Suprapubic skin (tissue), 4 donors: Measurements from ENCODE around the gene ITPKC. TPM values are rescaled to one million over a fixed set of nuclear protein-coding genes. Genes with fewer than 3 reads are reported as not detected.

Experiments used
- DNase-seq, 2 donors: peaks; one replicate each; pipeline ENCODE4 v3.0.0-alpha.2; 2019; ENCODE audit warnings: low spot score in 2 of 2
- H3K27ac ChIP-seq: fragments of 200-600 bp; sonication (generic); one replicate; pipeline ENCODE4 v1.5.1; 2019
- H3K27me3 ChIP-seq: fragments of 200-600 bp; sonication (generic); one replicate; pipeline ENCODE4 v1.5.1; 2019
- H3K36me3 ChIP-seq: fragments of 200-600 bp; sonication (generic); one replicate; pipeline ENCODE4 v1.5.1; 2019
- H3K4me1 ChIP-seq: fragments of 200-600 bp; sonication (generic); one replicate; pipeline ENCODE4 v1.5.1; 2019
- H3K4me3 ChIP-seq: fragments of 200-600 bp; sonication (generic); one replicate; pipeline ENCODE4 v1.5.1; 2019; ENCODE audit warnings: mild to moderate bottlenecking
- H3K9me3 ChIP-seq: fragments of 200-600 bp; sonication (generic); one replicate; pipeline ENCODE4 v1.5.1; 2019
- EP300 ChIP-seq: sonication (generic); formaldehyde crosslinking; IDR thresholded peaks from one replicate; pipeline ENCODE4 v1.6.1; 2017; ENCODE audit warnings: antibody characterized with exemption
- POLR2A ChIP-seq, 2 donors: fragments of 450-650 bp; IDR thresholded peaks; one replicate each; pipeline ENCODE4 v1.6.1; 2017; ENCODE audit warnings: antibody characterized with exemption in 2 of 2, mild to moderate bottlenecking in 2 of 2, moderate library complexity in 2 of 2
- POLR2AphosphoS5 ChIP-seq, 3 donors: sonication (generic); formaldehyde crosslinking; IDR thresholded peaks; one replicate each; pipeline ENCODE4 v1.6.1; 2017; ENCODE audit warnings: antibody characterized with exemption in 3 of 3
- WGBS: methylation state at CpG from one replicate; pipeline ENCODE4 v1.1.5; 2018; 5-methylcytosine and 5-hydroxymethylcytosine counted together
- total RNA-seq, 4 donors: library from RNA; depleted of rRNA; stranded (reverse); fragments of >200 nt; gene quantifications; one replicate each; pipeline ENCODE4 v1.1.0, GENCODE V29; 2016
- TF ChIP-seq, protein P1 (sequence below), 2 donors: fragments of 200-600 bp in 1 of 2; fragments of 450-650 bp in 1 of 2; sonication (generic) in 1 of 2; IDR thresholded peaks; one replicate each; pipeline ENCODE4 v1.5.1; 2016 to 2019; ENCODE audit warnings: antibody characterized with exemption in 2 of 2, mild to moderate bottlenecking in 1 of 2, moderate library complexity in 1 of 2

ITPKC gene
- total RNA-seq, 4 donors from 2014 or later, result 52.9 to 93.8 (median 70.9) TPM

DNA sequence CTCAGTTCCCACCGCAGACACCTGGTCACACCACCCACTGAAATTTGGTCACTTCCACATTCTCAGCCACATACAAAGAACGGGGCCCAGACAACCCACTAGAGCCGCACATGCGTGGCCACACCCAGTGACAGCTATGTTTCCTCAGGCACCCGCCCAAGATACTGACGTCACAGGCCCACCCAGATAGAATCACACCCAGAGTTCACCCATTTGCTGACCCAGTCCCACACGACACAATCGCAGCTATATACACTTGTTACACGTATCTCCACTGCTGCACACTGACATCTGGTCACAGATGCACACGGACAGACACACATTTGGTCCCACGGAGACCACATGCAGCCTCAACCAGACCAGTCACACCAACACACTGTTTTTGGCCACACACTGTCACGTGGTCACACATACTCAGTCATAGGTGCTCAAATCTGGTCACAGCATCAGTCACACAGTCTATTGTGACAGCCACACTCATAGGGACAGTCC is 29.3 kb upstream of the ITPKC start:
- peaks cover 26% of the 10 kb centered on the region for H3K36me3 ChIP-seq
- 35% methylated on average over 11 of the region's 12 CpGs for WGBS
- TF ChIP-seq POLR2AphosphoS5 (IDR thresholded peaks at IDR 0.05) (peak in 1 of 3 donors; percentile 37), EP300 (no peak), POLR2A (IDR thresholded peaks at IDR 0.05) (no peak)
- TF ChIP-seq, protein P1, sequence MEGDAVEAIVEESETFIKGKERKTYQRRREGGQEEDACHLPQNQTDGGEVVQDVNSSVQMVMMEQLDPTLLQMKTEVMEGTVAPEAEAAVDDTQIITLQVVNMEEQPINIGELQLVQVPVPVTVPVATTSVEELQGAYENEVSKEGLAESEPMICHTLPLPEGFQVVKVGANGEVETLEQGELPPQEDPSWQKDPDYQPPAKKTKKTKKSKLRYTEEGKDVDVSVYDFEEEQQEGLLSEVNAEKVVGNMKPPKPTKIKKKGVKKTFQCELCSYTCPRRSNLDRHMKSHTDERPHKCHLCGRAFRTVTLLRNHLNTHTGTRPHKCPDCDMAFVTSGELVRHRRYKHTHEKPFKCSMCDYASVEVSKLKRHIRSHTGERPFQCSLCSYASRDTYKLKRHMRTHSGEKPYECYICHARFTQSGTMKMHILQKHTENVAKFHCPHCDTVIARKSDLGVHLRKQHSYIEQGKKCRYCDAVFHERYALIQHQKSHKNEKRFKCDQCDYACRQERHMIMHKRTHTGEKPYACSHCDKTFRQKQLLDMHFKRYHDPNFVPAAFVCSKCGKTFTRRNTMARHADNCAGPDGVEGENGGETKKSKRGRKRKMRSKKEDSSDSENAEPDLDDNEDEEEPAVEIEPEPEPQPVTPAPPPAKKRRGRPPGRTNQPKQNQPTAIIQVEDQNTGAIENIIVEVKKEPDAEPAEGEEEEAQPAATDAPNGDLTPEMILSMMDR (IDR thresholded peaks at IDR 0.05), result no peak
- peak overlapping the region; percentile 69 for H3K4me3 ChIP-seq
- no peaks in the 10 kb centered on the region for H3K9me3 ChIP-seq
- peaks cover 64% of the 10 kb centered on the region for H3K4me1 ChIP-seq
- H3K27me3 ChIP-seq, result no peaks in the 10 kb centered on the region
- H3K27ac ChIP-seq, result peak overlapping the region; percentile 52
- peak; percentile 94 to 96 for DNase-seq

DNA sequence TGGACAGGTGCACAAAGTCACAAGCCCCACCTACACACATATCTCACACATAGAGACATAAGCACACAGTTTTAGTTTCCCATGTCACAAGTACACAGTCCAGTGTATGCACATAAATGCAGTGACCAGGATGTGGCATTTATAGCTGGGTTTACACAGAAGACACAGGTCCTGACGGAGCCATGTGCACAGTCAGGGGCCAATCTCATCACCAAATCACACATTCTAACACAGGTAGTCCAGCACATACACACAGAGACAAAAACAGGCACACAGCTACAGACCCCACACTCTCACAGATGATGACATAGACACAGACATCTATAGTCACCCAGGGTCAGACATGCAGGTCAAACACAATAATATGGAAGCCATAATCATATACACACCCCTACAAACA is 28.6 kb upstream of the ITPKC start:
- Histone ChIP-seq H3K9me3 (no peaks in the 10 kb centered on the region), H3K36me3 (peaks cover 26% of the 10 kb centered on the region), H3K4me3 (peak overlapping the region; percentile 69), H3K27ac (peak overlapping the region; percentile 7), H3K27me3 (no peaks in the 10 kb centered on the region), H3K4me1 (peaks cover 64% of the 10 kb centered on the region)
- 90% methylated on average over 1 of the region's 1 CpG for WGBS
- DNase-seq, result no peak
- TF ChIP-seq, protein P1 (IDR thresholded peaks at IDR 0.05), result no peak
- TF ChIP-seq POLR2A (IDR thresholded peaks at IDR 0.05) (no peak), POLR2AphosphoS5 (IDR thresholded peaks at IDR 0.05) (no peak), EP300 (no peak)

DNA sequence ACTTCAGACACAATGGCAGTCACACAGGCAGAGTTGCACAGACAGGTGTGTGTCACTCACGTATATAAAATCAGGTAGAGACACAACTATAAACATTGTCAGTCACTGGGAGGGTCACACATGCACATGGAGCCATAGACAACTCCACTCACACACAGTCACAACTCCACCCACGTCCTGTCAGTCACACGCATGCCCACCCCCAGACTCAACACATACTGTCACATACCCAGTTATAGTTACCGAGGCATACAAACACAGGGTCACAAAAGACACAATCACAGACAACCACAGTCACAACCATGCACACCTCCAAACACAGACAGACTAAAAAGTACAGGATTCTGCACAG is 27.9 kb upstream of the ITPKC start:
- peaks cover 64% of the 10 kb centered on the region for H3K4me1 ChIP-seq
- no peak for TF ChIP-seq POLR2A (IDR thresholded peaks at IDR 0.05)
- no peak for TF ChIP-seq EP300
- no peak for TF ChIP-seq POLR2AphosphoS5 (IDR thresholded peaks at IDR 0.05)
- TF ChIP-seq, protein P1 (IDR thresholded peaks at IDR 0.05), result no peak
- 65% methylated on average over 4 of the region's 4 CpGs for WGBS
- peaks cover 26% of the 10 kb centered on the region for H3K36me3 ChIP-seq
- peak overlapping the region; percentile 69 for H3K4me3 ChIP-seq
- H3K9me3 ChIP-seq, result no peaks in the 10 kb centered on the region
- no peak for DNase-seq
- peak overlapping the region; percentile 89 for H3K27ac ChIP-seq
- H3K27me3 ChIP-seq, result no peaks in the 10 kb centered on the region

DNA sequence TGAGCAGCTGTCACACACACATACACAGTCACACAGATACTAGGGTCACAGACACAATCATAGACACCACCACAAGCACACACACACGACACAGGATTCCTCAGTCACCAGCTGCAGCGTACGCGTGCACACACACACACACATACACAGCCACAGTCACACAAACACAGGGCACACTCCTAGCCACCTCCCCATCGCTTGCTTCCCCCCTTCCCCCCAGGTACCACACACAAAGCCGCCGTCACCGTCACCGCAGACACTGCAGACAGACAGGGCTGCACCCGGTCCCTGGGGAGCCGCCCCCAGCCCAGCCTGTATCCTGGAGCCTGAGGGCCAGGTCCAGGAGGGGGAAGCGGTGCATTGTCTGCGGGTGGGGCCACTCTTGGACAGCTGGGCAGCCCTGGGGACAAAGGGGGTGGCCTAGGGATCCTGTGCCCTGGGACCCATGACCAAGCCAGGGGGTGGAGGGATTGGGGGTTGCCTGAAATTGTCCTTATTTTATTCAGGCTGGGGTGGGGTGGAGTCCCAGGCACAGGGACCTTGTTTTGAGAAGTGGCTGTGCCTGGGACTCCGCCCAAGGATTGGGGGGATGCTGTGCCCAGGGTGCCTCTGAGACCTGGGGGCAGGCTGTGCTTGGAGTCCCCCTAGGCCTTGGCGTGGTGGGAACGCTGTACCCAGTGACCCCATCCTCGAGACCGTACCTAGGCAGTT is 27.4 kb upstream of the ITPKC start:
- no peak for TF ChIP-seq POLR2AphosphoS5 (IDR thresholded peaks at IDR 0.05)
- TF ChIP-seq, protein P1 (IDR thresholded peaks at IDR 0.05), result no peak
- no peak for TF ChIP-seq EP300
- no peak for TF ChIP-seq POLR2A (IDR thresholded peaks at IDR 0.05)
- H3K27ac ChIP-seq, result peak overlapping the region; percentile 89
- peak overlapping the region; percentile 69 for H3K4me3 ChIP-seq
- 22% methylated on average over 6 of the region's 18 CpGs for WGBS
- no peaks in the 10 kb centered on the region for H3K9me3 ChIP-seq
- no peaks in the 10 kb centered on the region for H3K27me3 ChIP-seq
- peaks cover 64% of the 10 kb centered on the region for H3K4me1 ChIP-seq
- H3K36me3 ChIP-seq, result peaks cover 26% of the 10 kb centered on the region
- DNase-seq, result peak in 1 of 2 donors; percentile 80

DNA sequence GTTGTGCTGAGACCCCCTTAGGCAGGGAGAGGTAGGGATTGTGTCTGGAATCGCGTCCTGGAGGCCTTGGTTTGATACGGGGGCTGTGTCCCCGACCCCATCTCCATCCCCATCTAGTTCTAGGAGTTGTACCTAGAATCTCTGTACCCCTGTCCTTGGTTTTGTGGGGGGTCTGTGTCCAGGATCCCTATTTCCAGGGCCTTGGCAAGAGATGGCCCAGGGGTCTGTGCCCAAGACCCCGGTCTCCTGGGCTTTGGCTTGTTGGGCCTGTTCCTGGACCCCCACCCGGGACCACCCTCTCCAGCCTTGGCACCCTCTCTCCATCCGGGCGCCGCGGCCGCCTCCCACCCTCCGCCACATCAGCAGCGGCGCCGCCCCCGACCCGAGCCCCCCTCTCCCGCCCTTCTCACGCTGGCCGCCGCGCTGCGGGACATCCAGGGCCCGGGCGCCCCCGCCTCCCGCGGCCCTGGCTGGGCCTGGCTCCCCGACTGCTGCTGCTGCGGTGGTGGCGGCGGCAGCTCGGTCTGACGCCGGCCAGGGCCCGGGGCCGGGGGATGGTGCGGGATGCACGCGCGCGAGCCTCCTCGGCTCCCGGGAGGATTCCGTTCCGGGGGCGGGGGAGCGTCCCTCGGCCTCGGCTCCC is 26.7 kb upstream of the ITPKC start, which contains the start of gene NUMBL:
TSS of gene NUMBL (minus strand) at position 602 of the 643 bp plus-strand sequence. CDS start at position 434, 168 bp downstream.
- Histone ChIP-seq H3K27ac (peak within 1 kb of the TSS; percentile 89), H3K9me3 (no peaks in the 10 kb centered on the region), H3K4me1 (peaks cover 60% of the 10 kb centered on the region), H3K27me3 (no peaks in the 10 kb centered on the region), H3K4me3 (peak within 1 kb of the TSS; percentile 69), H3K36me3 (peaks cover 26% of the 10 kb centered on the region)
- no peak for DNase-seq
- WGBS, result 17% methylated on average over 1 of the region's 50 CpGs
- peak in 1 of 2 donors; percentile 43 for TF ChIP-seq POLR2A (IDR thresholded peaks at IDR 0.05)
- TF ChIP-seq, protein P1 (IDR thresholded peaks at IDR 0.05), result no peak
